PC-9 (cell line): ENCODE data around the gene HSF5.

Experiments used
- EZH2 ChIP-seq: fragments of 200-600 bp; sonication (generic); IDR thresholded peaks from 2 replicates; pipeline ENCODE4 v1.8.0; 2017; ENCODE audit warnings: antibody characterized with exemption, low read depth
- TF ChIP-seq, protein P1 (sequence below): fragments of 200-600 bp; sonication (generic); conservative IDR thresholded peaks from 2 replicates; pipeline ENCODE4 v1.6.1; 2017; ENCODE audit warnings: mixed run types, antibody characterized with exemption, mild to moderate bottlenecking, moderate library complexity

DNA sequence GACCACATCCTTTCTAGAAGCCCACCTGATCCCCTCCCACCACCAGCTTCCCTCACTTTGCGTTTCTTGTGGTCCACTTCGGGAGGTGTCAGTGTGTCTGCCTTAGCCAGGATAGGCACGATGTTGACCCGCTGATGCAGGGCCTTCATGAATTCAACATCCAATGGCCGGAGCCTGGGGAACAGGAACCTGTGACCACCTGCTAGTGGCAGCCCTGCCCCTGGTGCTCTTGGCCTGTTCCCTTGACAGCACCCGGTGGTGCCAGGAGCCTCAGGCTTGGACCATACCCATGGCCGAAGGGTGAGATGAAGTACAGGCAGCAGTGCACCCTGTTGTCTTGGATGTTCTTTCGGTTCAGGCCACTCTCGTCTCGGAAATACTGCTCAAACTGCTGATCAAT lies 33.5 kb upstream of the HSF5 start:
- TF ChIP-seq, protein P1, sequence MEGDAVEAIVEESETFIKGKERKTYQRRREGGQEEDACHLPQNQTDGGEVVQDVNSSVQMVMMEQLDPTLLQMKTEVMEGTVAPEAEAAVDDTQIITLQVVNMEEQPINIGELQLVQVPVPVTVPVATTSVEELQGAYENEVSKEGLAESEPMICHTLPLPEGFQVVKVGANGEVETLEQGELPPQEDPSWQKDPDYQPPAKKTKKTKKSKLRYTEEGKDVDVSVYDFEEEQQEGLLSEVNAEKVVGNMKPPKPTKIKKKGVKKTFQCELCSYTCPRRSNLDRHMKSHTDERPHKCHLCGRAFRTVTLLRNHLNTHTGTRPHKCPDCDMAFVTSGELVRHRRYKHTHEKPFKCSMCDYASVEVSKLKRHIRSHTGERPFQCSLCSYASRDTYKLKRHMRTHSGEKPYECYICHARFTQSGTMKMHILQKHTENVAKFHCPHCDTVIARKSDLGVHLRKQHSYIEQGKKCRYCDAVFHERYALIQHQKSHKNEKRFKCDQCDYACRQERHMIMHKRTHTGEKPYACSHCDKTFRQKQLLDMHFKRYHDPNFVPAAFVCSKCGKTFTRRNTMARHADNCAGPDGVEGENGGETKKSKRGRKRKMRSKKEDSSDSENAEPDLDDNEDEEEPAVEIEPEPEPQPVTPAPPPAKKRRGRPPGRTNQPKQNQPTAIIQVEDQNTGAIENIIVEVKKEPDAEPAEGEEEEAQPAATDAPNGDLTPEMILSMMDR: no peak
- no peak for TF ChIP-seq EZH2
